ENCODE measurements around the gene CARMIL3.
"Not testable (repeated sequence)": the region's sequence is repeated elsewhere in the genome, so short reads cannot be mapped to it uniquely, and the experiment has no call there.

DNA sequence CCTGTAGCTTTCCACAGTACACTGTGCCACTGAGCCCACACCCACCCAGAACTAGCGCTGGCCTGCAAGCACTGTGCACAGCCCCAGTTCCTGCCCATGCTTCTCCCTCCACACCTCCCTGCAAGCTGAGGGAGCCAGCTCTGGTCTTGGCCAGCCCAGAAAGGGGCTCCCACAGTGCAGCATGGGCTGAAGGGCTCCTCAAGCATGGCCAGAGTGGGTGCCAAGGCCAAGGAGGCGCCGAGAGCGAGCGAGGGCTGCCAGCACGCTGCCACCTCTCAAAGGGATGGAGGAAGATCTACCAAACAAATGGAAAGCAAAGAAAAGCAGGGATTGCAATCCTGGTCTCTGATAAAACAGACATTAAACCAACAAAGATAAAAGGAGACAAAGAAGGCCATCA lies 36.1 kb upstream of the CARMIL3 start:
- TF ChIP-seq EZH2 (IDR thresholded peaks at IDR 0.05; ENCODE audit: insufficient read depth, poor library complexity, severe bottlenecking); EZH2phosphoT487 (IDR thresholded peaks at IDR 0.05; ENCODE audit: insufficient read depth, low read depth): not testable (repeated sequence)

Measured in GM23248 (cell line).